HG03095 (cell line): Measurements from ENCODE around the gene RNF112.

ENCODE experiments used
- ATAC-seq: cut with Tn5 transposase; IDR thresholded peaks from one replicate; pipeline ENCODE4 v1.9.1; 2021; ENCODE audit warnings: moderate library complexity; ENCODE audit not compliant: unreplicated experiment

RNF112 gene

GRCh38 chr17:19410875-19411620, at the start of gene RNF112:
RNF112 (plus strand) TSS chr17:19411232; CDS start chr17:19411409, 177 bp downstream.
- no peak for ATAC-seq

- no peak for ATAC-seq
Observed at GRCh38 chr17:19361326-19361725, 49.7 kb upstream of the RNF112 start.

GRCh38 chr17:19361944-19362276, 49.1 kb upstream of the RNF112 start:
- no peak for ATAC-seq

GRCh38 chr17:19362277-19363113, 48.5 kb upstream of the RNF112 start, which contains the start of gene B9D1:
B9D1 (minus strand) TSS chr17:19362723; CDS start chr17:19362569, 154 bp downstream.
- peak; percentile 68 for ATAC-seq

GRCh38 chr17:19363114-19363438, 48.0 kb upstream of the RNF112 start:
- ATAC-seq: no peak

GRCh38 chr17:19363460-19364035, 47.5 kb upstream of the RNF112 start:
- no peak for ATAC-seq

GRCh38 chr17:19364699-19365498, 46.1 kb upstream of the RNF112 start:
- ATAC-seq: no peak

- ATAC-seq: no peak
Observed at GRCh38 chr17:19365499-19365817, 45.6 kb upstream of the RNF112 start.

GRCh38 chr17:19365833-19366636, 45.0 kb upstream of the RNF112 start:
- no peak for ATAC-seq

- ATAC-seq: no peak
Observed at GRCh38 chr17:19366637-19366972, 44.4 kb upstream of the RNF112 start.

GRCh38 chr17:19368229-19368628, 42.8 kb upstream of the RNF112 start:
- ATAC-seq: no peak

- no peak for ATAC-seq
Observed at GRCh38 chr17:19369107-19369778, 41.8 kb upstream of the RNF112 start.

- no peak for ATAC-seq
Observed at GRCh38 chr17:19369846-19370492, 41.1 kb upstream of the RNF112 start.

GRCh38 chr17:19370493-19370960, 40.5 kb upstream of the RNF112 start:
- ATAC-seq: peak; percentile 61

GRCh38 chr17:19371259-19372010, 39.6 kb upstream of the RNF112 start:
- no peak for ATAC-seq

- no peak for ATAC-seq
Observed at GRCh38 chr17:19372011-19372370, 39.0 kb upstream of the RNF112 start.

- no peak for ATAC-seq
Observed at GRCh38 chr17:19372439-19372838, 38.6 kb upstream of the RNF112 start.

GRCh38 chr17:19372866-19373504, 38.0 kb upstream of the RNF112 start:
- no peak for ATAC-seq
